Effector memory CD8-positive, alpha-beta T cell (primary cell): ENCODE data around the gene LRRC61.
"Not testable (repeated sequence)": the region's sequence is repeated elsewhere in the genome, so short reads cannot be mapped to it uniquely, and the experiment has no call there.

Experiments used
- ATAC-seq: fragments of 150-1000 bp; cut with Tn5 transposase; replicated peaks from 2 replicates; pipeline ENCODE4 v1.10.0; 2021; ENCODE audit warnings: mild to moderate bottlenecking, moderate library complexity
- DNase-seq, 3 experiments: peaks; one replicate each; pipeline ENCODE4 v3.0.0; 2021
- H3K27ac Mint-ChIP-seq, 2 donors: one replicate each; pipeline ENCODE4 v1.8.0; 2022; ENCODE audit warnings: mild to moderate bottlenecking in 2 of 2, mixed read lengths in 2 of 2, moderate library complexity in 2 of 2
- H3K27me3 Mint-ChIP-seq, 2 donors: one replicate each; pipeline ENCODE4 v1.8.0; 2022; ENCODE audit warnings: mixed read lengths in 2 of 2
- H3K36me3 Mint-ChIP-seq: one replicate; pipeline ENCODE4 v1.8.0; 2022; ENCODE audit warnings: mild to moderate bottlenecking, moderate library complexity, mixed read lengths; ENCODE audit not compliant: insufficient read depth
- H3K4me1 Mint-ChIP-seq, 2 donors: one replicate each; pipeline ENCODE4 v1.8.0; 2022; ENCODE audit warnings: low read depth in 2 of 2, mixed read lengths in 2 of 2
- H3K4me3 Mint-ChIP-seq, 2 donors: one replicate each; pipeline ENCODE4 v1.8.0; 2022; ENCODE audit warnings: mild to moderate bottlenecking in 2 of 2, mixed read lengths in 2 of 2, moderate library complexity in 2 of 2
- H3K9me3 Mint-ChIP-seq, 2 donors: one replicate each; pipeline ENCODE4 v1.8.0; 2022; ENCODE audit warnings: mixed read lengths in 2 of 2

Gene LRRC61

GRCh38 chr7:150384406-150385301 lies 61.5 kb downstream of the LRRC61 start:
- ATAC-seq (no peak), DNase-seq (no peak)
- H3K27ac Mint-ChIP-seq, result no peak overlapping the region
- no peak overlapping the region for H3K4me3 Mint-ChIP-seq
- H3K36me3 Mint-ChIP-seq, result peaks cover 9% of the 10 kb centered on the region
- H3K4me1 Mint-ChIP-seq, result peaks cover 15 to 22% of the 10 kb centered on the region in 2 donors
- H3K27me3 Mint-ChIP-seq, result no peaks in the 10 kb centered on the region
- no peaks in the 10 kb centered on the region for H3K9me3 Mint-ChIP-seq

GRCh38 chr7:150385302-150385723 lies 62.2 kb downstream of the LRRC61 start:
- DNase-seq, result no peak
- H3K9me3 Mint-ChIP-seq, result no peaks in the 10 kb centered on the region
- H3K27me3 Mint-ChIP-seq, result no peaks in the 10 kb centered on the region
- H3K36me3 Mint-ChIP-seq, result peaks cover 6% of the 10 kb centered on the region
- ATAC-seq, result no peak
- no peak overlapping the region for H3K4me3 Mint-ChIP-seq
- H3K4me1 Mint-ChIP-seq, result peaks cover 8 to 16% of the 10 kb centered on the region in 2 donors
- H3K27ac Mint-ChIP-seq, result no peak overlapping the region

GRCh38 chr7:150385884-150386283 lies 62.7 kb downstream of the LRRC61 start:
- H3K4me1 Mint-ChIP-seq, result peaks cover 7 to 14% of the 10 kb centered on the region in 2 donors
- H3K27me3 Mint-ChIP-seq, H3K36me3 Mint-ChIP-seq, ATAC-seq, H3K9me3 Mint-ChIP-seq, H3K4me3 Mint-ChIP-seq, H3K27ac Mint-ChIP-seq, DNase-seq: not testable (repeated sequence)
